Measurements from ENCODE around the gene SSR1. TPM values are rescaled to one million over a fixed set of nuclear protein-coding genes. Genes with fewer than 3 reads are reported as not detected.
A peak's percentile ranks its signal among the peaks of the same experiment; 100 is the strongest.

Gene SSR1
- total and polyA plus RNA-seq, 7 experiments from 2014 or later, result 75.0 to 204 (median 130) TPM

DNA sequence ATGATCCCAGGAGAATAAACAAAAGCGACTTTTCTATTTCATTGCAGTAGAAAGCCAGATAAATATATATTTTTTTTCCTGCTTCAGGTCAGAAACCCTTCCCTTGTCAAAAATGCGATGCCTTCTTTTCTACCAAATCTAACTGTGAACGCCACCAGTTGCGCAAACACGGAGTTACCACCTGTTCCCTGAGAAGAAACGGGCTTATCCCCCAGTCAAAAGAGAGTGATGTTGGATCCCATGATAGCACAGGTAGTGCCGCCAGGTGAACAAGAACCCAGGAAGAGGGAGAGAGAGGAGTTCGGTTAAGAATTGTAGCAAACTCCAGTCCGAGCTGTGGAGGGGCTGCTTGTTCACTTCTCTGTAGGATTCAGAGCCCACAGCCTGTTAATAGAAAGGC, 72.6 kb downstream of the SSR1 start:
- no peaks in the 10 kb centered on the region for H3K9me3 ChIP-seq (ENCODE audit: control insufficient read depth in 2 of 3, low read length in 3 of 3)
- Mint-ChIP-seq H3K27ac (peak overlapping the region in 5 of 9 donors; percentile 17 to 85 (median 69)), H3K36me3 (peaks cover 0 to 7% (median 5%) of the 10 kb centered on the region in 5 donors), H3K27me3 (no peaks in the 10 kb centered on the region), H3K4me1 (peaks cover 17 to 37% (median 24%) of the 10 kb centered on the region in 7 donors), H3K4me3 (no peak overlapping the region), H3K9me3 (peaks cover 0 to 1% (median 0%) of the 10 kb centered on the region in 11 donors)
- no peak overlapping the region for H3K4me3 ChIP-seq (ENCODE audit: low read length)
- intact Hi-C loops (cut with micrococcal nuclease), result loop anchor here (5.0 to 10.0 kb wide), 4 partner anchors 206 to 543 kb away; no protein-coding TSS in a partner anchor
- DNase-seq (no peak), ATAC-seq (no peak)
- no peak overlapping the region for H3K27ac ChIP-seq (ENCODE audit: low read depth, low read length)
- ChIA-PET POLR2A (no interaction called here), CTCF (no interaction called here)
- peaks cover 0 to 6% of the 10 kb centered on the region in 2 donors for H3K4me1 ChIP-seq (ENCODE audit: control insufficient read depth in 2 of 2, insufficient read depth in 2 of 2, low read length in 2 of 2)
- peaks cover 0 to 33% (median 0%) of the 10 kb centered on the region in 3 experiments for H3K36me3 ChIP-seq (ENCODE audit: control insufficient read depth in 2 of 3, insufficient read depth in 3 of 3, low read length in 3 of 3)
- no peaks in the 10 kb centered on the region for H3K27me3 ChIP-seq (ENCODE audit: control insufficient read depth in 2 of 2, insufficient read depth in 2 of 2, low read length in 2 of 2)

- Histone ChIP-seq H3K4me3 (ENCODE audit: low read length) (no peak overlapping the region), H3K27me3 (ENCODE audit: control insufficient read depth in 2 of 2, insufficient read depth in 2 of 2, low read length in 2 of 2) (no peaks in the 10 kb centered on the region), H3K9me3 (ENCODE audit: control insufficient read depth in 2 of 3, low read length in 3 of 3) (no peaks in the 10 kb centered on the region), H3K4me1 (ENCODE audit: control insufficient read depth in 2 of 2, insufficient read depth in 2 of 2, low read length in 2 of 2) (peaks cover 0 to 6% of the 10 kb centered on the region in 2 donors), H3K27ac (ENCODE audit: low read depth, low read length) (no peak overlapping the region), H3K36me3 (ENCODE audit: control insufficient read depth in 2 of 3, insufficient read depth in 3 of 3, low read length in 3 of 3) (peaks cover 0 to 41% (median 0%) of the 10 kb centered on the region in 3 experiments)
- POLR2A ChIA-PET, result interaction anchor here (0.8 kb wide), 1 partner anchor 332 kb away, joined by 3 read pairs; no protein-coding TSS in a partner anchor
- peaks cover 0 to 1% (median 0%) of the 10 kb centered on the region in 11 donors for H3K9me3 Mint-ChIP-seq
- ATAC-seq (no peak), DNase-seq (no peak)
- no peak overlapping the region for H3K4me3 Mint-ChIP-seq
- intact Hi-C loops (cut with micrococcal nuclease), result no loop called here
- H3K36me3 Mint-ChIP-seq, result peaks cover 0 to 9% (median 7%) of the 10 kb centered on the region in 5 donors
- CTCF ChIA-PET, result interaction anchor here (0.6 to 1.9 kb wide), 9 partner anchors 36 to 563 kb away, joined by 3 to 13 read pairs (median 4); no protein-coding TSS in a partner anchor
- H3K27ac Mint-ChIP-seq, result peak overlapping the region in 3 of 9 donors; percentile 26 to 81 (median 76)
- peaks cover 17 to 37% (median 24%) of the 10 kb centered on the region in 7 donors for H3K4me1 Mint-ChIP-seq
- H3K27me3 Mint-ChIP-seq, result no peaks in the 10 kb centered on the region
Observed at GRCh38 chr6:7239590-7239948, 73.4 kb downstream of the SSR1 start.

DNA sequence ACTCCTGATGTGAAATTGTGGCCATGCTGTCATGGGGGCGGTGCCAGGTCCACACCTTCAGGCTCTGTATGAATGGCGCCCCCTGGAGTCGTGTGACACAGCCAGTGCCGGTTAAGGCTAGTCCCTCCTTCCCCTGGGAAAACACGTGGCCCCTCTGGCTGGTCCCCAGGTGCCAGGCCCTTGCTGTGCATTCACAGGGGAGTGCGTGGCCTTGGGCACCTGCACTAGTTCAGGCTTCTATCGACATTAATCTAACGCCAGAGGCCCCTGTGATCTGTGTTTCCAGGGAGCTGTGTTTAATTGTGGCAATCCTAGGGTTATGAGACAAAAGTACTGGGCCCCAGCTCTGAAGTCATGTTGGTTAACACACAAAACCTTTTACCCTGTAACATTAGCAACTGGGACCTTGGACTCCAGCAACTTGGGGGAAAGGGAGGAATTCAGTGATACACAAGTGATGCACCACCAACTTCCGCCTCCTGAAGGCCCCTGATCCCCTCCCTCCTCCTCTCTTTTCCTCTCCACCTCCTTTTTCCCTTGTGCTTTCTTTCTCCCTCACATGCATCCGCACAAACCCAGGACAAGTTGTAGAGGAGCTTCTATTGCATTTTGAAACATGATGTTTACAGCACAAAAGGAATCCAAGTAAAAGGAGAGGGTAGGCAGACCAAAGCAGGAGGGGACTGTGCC, 74.0 kb downstream of the SSR1 start:
- no peaks in the 10 kb centered on the region for H3K9me3 ChIP-seq (ENCODE audit: control insufficient read depth in 2 of 3, low read length in 3 of 3)
- POLR2A ChIA-PET, result interaction anchor here (0.7 to 0.8 kb wide), 2 partner anchors 332 to 516 kb away, joined by 3 read pairs; no protein-coding TSS in a partner anchor
- ATAC-seq, result peak; percentile 77
- H3K9me3 Mint-ChIP-seq, result peaks cover 0 to 1% (median 0%) of the 10 kb centered on the region in 11 donors
- peaks cover 17 to 41% (median 24%) of the 10 kb centered on the region in 7 donors for H3K4me1 Mint-ChIP-seq
- H3K4me1 ChIP-seq (ENCODE audit: control insufficient read depth in 2 of 2, insufficient read depth in 2 of 2, low read length in 2 of 2), result peaks cover 0 to 6% of the 10 kb centered on the region in 2 donors
- no peak overlapping the region for H3K4me3 ChIP-seq (ENCODE audit: low read length)
- peak; percentile 48 to 73 (median 67) for DNase-seq
- H3K36me3 ChIP-seq (ENCODE audit: control insufficient read depth in 2 of 3, insufficient read depth in 3 of 3, low read length in 3 of 3), result peaks cover 0 to 46% (median 0%) of the 10 kb centered on the region in 3 experiments
- no peaks in the 10 kb centered on the region for H3K27me3 Mint-ChIP-seq
- intact Hi-C loops (cut with micrococcal nuclease), result loop anchor here (1.0 kb wide), 3 partner anchors 188 to 562 kb away; no protein-coding TSS in a partner anchor
- CTCF ChIA-PET, result interaction anchor here (0.7 to 1.9 kb wide), 8 partner anchors 35 to 562 kb away, joined by 3 to 13 read pairs (median 4); no protein-coding TSS in a partner anchor
- H3K27ac Mint-ChIP-seq, result peak overlapping the region in 6 of 9 donors; percentile 39 to 88 (median 75)
- H3K27me3 ChIP-seq (ENCODE audit: control insufficient read depth in 2 of 2, insufficient read depth in 2 of 2, low read length in 2 of 2), result no peaks in the 10 kb centered on the region
- H3K27ac ChIP-seq (ENCODE audit: low read depth, low read length), result peak overlapping the region; percentile 2
- H3K36me3 Mint-ChIP-seq, result peaks cover 0 to 13% (median 7%) of the 10 kb centered on the region in 5 donors
- H3K4me3 Mint-ChIP-seq, result no peak overlapping the region

GRCh38 chr6:7238526-7238899, 74.5 kb downstream of the SSR1 start:
- no peak for ATAC-seq
- peaks cover 0 to 51% (median 0%) of the 10 kb centered on the region in 3 experiments for H3K36me3 ChIP-seq (ENCODE audit: control insufficient read depth in 2 of 3, insufficient read depth in 3 of 3, low read length in 3 of 3)
- H3K9me3 ChIP-seq (ENCODE audit: control insufficient read depth in 2 of 3, low read length in 3 of 3), result no peaks in the 10 kb centered on the region
- peaks cover 0 to 1% (median 0%) of the 10 kb centered on the region in 11 donors for H3K9me3 Mint-ChIP-seq
- peaks cover 14 to 44% (median 24%) of the 10 kb centered on the region in 7 donors for H3K4me1 Mint-ChIP-seq
- CTCF ChIA-PET, result interaction anchor here (0.9 to 1.9 kb wide), 5 partner anchors 153 to 562 kb away, joined by 3 to 13 read pairs (median 7); no protein-coding TSS in a partner anchor
- no peak overlapping the region for H3K4me3 ChIP-seq (ENCODE audit: low read length)
- H3K4me3 Mint-ChIP-seq, result no peak overlapping the region
- intact Hi-C loops (cut with micrococcal nuclease), result loop anchor here (1.0 kb wide), 3 partner anchors 187 to 561 kb away; no protein-coding TSS in a partner anchor
- peak overlapping the region in 6 of 9 donors; percentile 34 to 88 (median 58) for H3K27ac Mint-ChIP-seq
- POLR2A ChIA-PET, result interaction anchor here (0.7 kb wide), 1 partner anchor 515 kb away, joined by 3 read pairs; no protein-coding TSS in a partner anchor
- DNase-seq, result no peak
- no peaks in the 10 kb centered on the region for H3K27me3 ChIP-seq (ENCODE audit: control insufficient read depth in 2 of 2, insufficient read depth in 2 of 2, low read length in 2 of 2)
- peaks cover 0 to 17% (median 7%) of the 10 kb centered on the region in 5 donors for H3K36me3 Mint-ChIP-seq
- H3K4me1 ChIP-seq (ENCODE audit: control insufficient read depth in 2 of 2, insufficient read depth in 2 of 2, low read length in 2 of 2), result peaks cover 0 to 6% of the 10 kb centered on the region in 2 donors
- H3K27me3 Mint-ChIP-seq, result no peaks in the 10 kb centered on the region
- H3K27ac ChIP-seq (ENCODE audit: low read depth, low read length), result no peak overlapping the region

GRCh38 chr6:7237653-7238188, 75.3 kb downstream of the SSR1 start:
- peaks cover 0 to 1% (median 0%) of the 10 kb centered on the region in 11 donors for H3K9me3 Mint-ChIP-seq
- intact Hi-C loops (cut with micrococcal nuclease), result loop anchor here (1.0 kb wide), 3 partner anchors 186 to 560 kb away; no protein-coding TSS in a partner anchor
- H3K4me1 ChIP-seq (ENCODE audit: control insufficient read depth in 2 of 2, insufficient read depth in 2 of 2, low read length in 2 of 2), result no peaks in the 10 kb centered on the region
- H3K27me3 ChIP-seq (ENCODE audit: control insufficient read depth in 2 of 2, insufficient read depth in 2 of 2, low read length in 2 of 2), result no peaks in the 10 kb centered on the region
- peaks cover 0 to 52% (median 0%) of the 10 kb centered on the region in 3 experiments for H3K36me3 ChIP-seq (ENCODE audit: control insufficient read depth in 2 of 3, insufficient read depth in 3 of 3, low read length in 3 of 3)
- peaks cover 6 to 36% (median 16%) of the 10 kb centered on the region in 7 donors for H3K4me1 Mint-ChIP-seq
- no peak overlapping the region for H3K27ac ChIP-seq (ENCODE audit: low read depth, low read length)
- no peaks in the 10 kb centered on the region for H3K27me3 Mint-ChIP-seq
- DNase-seq (no peak), ATAC-seq (no peak)
- no peak overlapping the region for H3K4me3 ChIP-seq (ENCODE audit: low read length)
- H3K9me3 ChIP-seq (ENCODE audit: control insufficient read depth in 2 of 3, low read length in 3 of 3), result no peaks in the 10 kb centered on the region
- peak overlapping the region in 4 of 9 donors; percentile 17 to 61 (median 41) for H3K27ac Mint-ChIP-seq
- no peak overlapping the region for H3K4me3 Mint-ChIP-seq
- POLR2A ChIA-PET, result no interaction called here
- H3K36me3 Mint-ChIP-seq, result peaks cover 0 to 18% (median 7%) of the 10 kb centered on the region in 5 donors
- CTCF ChIA-PET, result interaction anchor here (1.7 kb wide), 1 partner anchor 561 kb away, joined by 7 read pairs; no protein-coding TSS in a partner anchor
